ENCODE data around the gene CD19.

The CD19 gene

GRCh38 chr16:28983644-28984043 is 51.9 kb downstream of the CD19 start:
- DNase-seq = no peak

DNA sequence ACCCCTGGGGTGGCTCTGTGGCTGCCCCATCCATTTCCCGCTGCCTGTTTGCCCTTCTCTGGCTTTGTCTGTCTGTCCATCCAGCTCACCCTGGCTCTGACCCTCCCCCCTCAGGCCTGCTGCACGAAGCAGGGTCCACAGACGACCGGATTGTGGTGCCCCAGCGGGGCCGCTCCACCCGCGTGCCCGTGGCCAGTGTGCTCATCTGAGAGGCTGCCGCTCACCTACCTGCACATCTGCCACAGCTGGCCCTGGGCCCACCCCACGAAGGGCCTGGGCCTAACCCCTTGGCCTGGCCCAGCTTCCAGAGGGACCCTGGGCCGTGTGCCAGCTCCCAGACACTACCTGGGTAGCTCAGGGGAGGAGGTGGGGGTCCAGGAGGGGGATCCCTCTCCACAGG is 52.3 kb downstream of the CD19 start:
- DNase-seq = no peak

GRCh38 chr16:28984619-28985135 is 52.9 kb downstream of the CD19 start, which contains the start of gene LAT:
Gene LAT (plus strand): TSS chr16:28985052. CDS start chr16:28985418, 366 bp downstream.
- no peak for DNase-seq

GRCh38 chr16:28985211-28986041 is 53.7 kb downstream of the CD19 start:
- no peak for DNase-seq

GRCh38 chr16:28986046-28986445 is 54.3 kb downstream of the CD19 start:
- DNase-seq = no peak

GRCh38 chr16:28986492-28986891 is 54.7 kb downstream of the CD19 start:
- DNase-seq = no peak

DNA sequence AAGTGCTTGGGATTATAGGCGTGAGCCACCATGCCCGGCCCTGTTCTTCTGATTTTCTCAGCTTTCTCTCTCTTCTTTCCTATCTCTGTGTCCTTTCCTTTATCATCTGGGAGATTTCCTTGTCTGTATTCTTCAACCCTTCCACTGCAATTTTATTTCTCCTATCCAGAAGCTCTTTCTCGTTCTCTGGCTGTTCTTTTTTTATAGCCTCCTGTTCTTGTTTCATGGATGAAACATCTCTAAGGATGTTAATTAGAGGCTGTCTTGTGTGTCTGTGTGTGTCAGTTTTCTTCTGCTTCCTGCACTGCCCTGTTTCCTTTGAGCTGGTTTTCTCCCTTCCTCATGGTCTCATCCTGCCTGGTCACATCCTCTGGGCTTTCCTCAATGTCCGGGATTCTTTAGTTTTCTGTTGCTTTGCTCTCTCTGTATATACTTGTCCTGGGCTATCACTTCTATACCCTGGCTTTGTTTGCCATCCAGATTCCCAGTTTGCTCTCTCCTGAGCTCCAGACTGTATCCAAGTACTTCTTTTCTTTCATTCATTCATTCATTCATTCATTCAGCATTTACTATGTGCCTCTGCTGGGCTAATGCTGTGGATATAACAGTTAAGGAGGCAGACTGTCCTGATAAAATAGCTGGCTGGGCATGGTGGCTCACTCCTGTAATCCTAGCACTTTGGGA is 55.5 kb downstream of the CD19 start:
- DNase-seq = no peak

Measured in right hindlimb (tissue), 1 donor.